SHP77 (cell line): Measurements from ENCODE around the gene PRR36.

Experiments used
- DNase-seq, 2 experiments: peaks; one replicate each; lab custom pipeline; 2025; lab: John Stamatoyannopoulos, UW

PRR36 gene

DNA sequence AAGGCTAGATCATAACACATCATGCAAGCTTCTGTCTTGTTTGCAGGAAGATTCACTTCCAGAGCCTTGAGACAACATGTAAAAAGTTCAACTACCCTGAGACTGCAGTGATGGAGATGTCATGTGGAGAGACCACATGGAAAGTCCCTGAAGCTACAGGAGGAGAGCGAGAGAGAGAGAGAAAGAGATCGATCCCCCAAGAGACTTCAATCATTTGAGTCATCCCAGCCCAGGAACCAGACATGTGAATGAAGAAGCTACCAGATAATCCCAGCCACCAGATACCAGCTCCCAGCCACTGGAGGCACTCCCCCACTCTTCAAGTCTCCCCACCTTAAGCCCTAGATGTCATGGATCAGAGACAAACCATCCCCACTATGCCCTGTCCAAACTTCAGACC, 54.9 kb downstream of the PRR36 start:
- no peak for DNase-seq

- no peak for DNase-seq
These were observed 55.4 kb downstream of the PRR36 start for GRCh38 chr19:7818806-7819205.
